Erythroblast (primary cell): Measurements from ENCODE around the gene E2F2.

Experiments
- GATA1 ChIP-seq: IDR thresholded peaks from 2 replicates; pipeline ENCODE4 v1.6.1; 2011; ENCODE audit warnings: low read depth, mild to moderate bottlenecking, control low read depth, low read length, moderate library complexity
- POLR2A ChIP-seq: IDR thresholded peaks from 2 replicates; pipeline ENCODE4 v1.6.1; 2011; ENCODE audit warnings: mild to moderate bottlenecking, low read length

GRCh38 chr1:23567996-23568607 is 37.1 kb upstream of the E2F2 start:
- TF ChIP-seq POLR2A (no peak), GATA1 (no peak)
